ENCODE results near the gene ACACB.

Gene ACACB

GRCh38 chr12:109120557-109120956 is 4.2 kb downstream of the ACACB start:
- Histone ChIP-seq H3K27ac (ENCODE audit: low read length) (no peak overlapping the region), H3K36me3 (ENCODE audit: insufficient read depth, low read length) (no peaks in the 10 kb centered on the region), H3K4me1 (ENCODE audit: insufficient read depth, low read length) (peaks cover 19% of the 10 kb centered on the region), H2AFZ (ENCODE audit: low read depth, low read length) (no peak overlapping the region), H3K79me2 (ENCODE audit: insufficient read depth, low read length) (no peaks in the 10 kb centered on the region), H3K4me2 (ENCODE audit: insufficient read depth, low read length) (no peak overlapping the region), H4K20me1 (ENCODE audit: insufficient read depth, low read length) (no peaks in the 10 kb centered on the region), H3K4me3 (ENCODE audit: low read depth in 1 of 2, low read length in 2 of 2) (no peak overlapping the region), H3K9me3 (ENCODE audit: insufficient read depth, low read length, severe bottlenecking) (no peaks in the 10 kb centered on the region), H3K27me3 (ENCODE audit: insufficient read depth, low read length, poor library complexity) (no peaks in the 10 kb centered on the region), H3K9ac (ENCODE audit: low read depth, low read length) (no peak overlapping the region)
- no peak for TF ChIP-seq EZH2 (IDR thresholded peaks at IDR 0.05; ENCODE audit: borderline replicate concordance, low read depth, low read length, severe bottlenecking)
- TF ChIP-seq CTCF (IDR thresholded peaks at IDR 0.05; ENCODE audit: borderline replicate concordance, extremely low read depth, low read length, poor library complexity, severe bottlenecking), result no peak
- ATAC-seq (ENCODE audit: insufficient read depth, low read depth), result no peak
- DNase-seq, result no peak

- Histone ChIP-seq H3K4me2 (ENCODE audit: insufficient read depth, low read length) (no peak overlapping the region), H3K27ac (ENCODE audit: low read length) (no peak overlapping the region), H3K27me3 (ENCODE audit: insufficient read depth, low read length, poor library complexity) (no peaks in the 10 kb centered on the region), H4K20me1 (ENCODE audit: insufficient read depth, low read length) (no peaks in the 10 kb centered on the region), H2AFZ (ENCODE audit: low read depth, low read length) (no peak overlapping the region), H3K4me3 (ENCODE audit: low read depth in 1 of 2, low read length in 2 of 2) (no peak overlapping the region), H3K9ac (ENCODE audit: low read depth, low read length) (no peak overlapping the region), H3K4me1 (ENCODE audit: insufficient read depth, low read length) (peaks cover 10% of the 10 kb centered on the region), H3K79me2 (ENCODE audit: insufficient read depth, low read length) (no peaks in the 10 kb centered on the region), H3K36me3 (ENCODE audit: insufficient read depth, low read length) (no peaks in the 10 kb centered on the region), H3K9me3 (ENCODE audit: insufficient read depth, low read length, severe bottlenecking) (no peaks in the 10 kb centered on the region)
- no peak for ATAC-seq (ENCODE audit: insufficient read depth, low read depth)
- DNase-seq, result no peak
- TF ChIP-seq EZH2 (IDR thresholded peaks at IDR 0.05; ENCODE audit: borderline replicate concordance, low read depth, low read length, severe bottlenecking) (no peak), CTCF (IDR thresholded peaks at IDR 0.05; ENCODE audit: borderline replicate concordance, extremely low read depth, low read length, poor library complexity, severe bottlenecking) (no peak)
Observed at GRCh38 chr12:109121346-109121880, 5.0 kb downstream of the ACACB start.

- no peaks in the 10 kb centered on the region for H3K27me3 ChIP-seq (ENCODE audit: insufficient read depth, low read length, poor library complexity)
- DNase-seq (no peak), ATAC-seq (ENCODE audit: insufficient read depth, low read depth) (no peak)
- H3K4me2 ChIP-seq (ENCODE audit: insufficient read depth, low read length), result no peak overlapping the region
- H3K9me3 ChIP-seq (ENCODE audit: insufficient read depth, low read length, severe bottlenecking), result no peaks in the 10 kb centered on the region
- TF ChIP-seq CTCF (IDR thresholded peaks at IDR 0.05; ENCODE audit: borderline replicate concordance, extremely low read depth, low read length, poor library complexity, severe bottlenecking) (no peak), EZH2 (IDR thresholded peaks at IDR 0.05; ENCODE audit: borderline replicate concordance, low read depth, low read length, severe bottlenecking) (no peak)
- no peak overlapping the region for H2AFZ ChIP-seq (ENCODE audit: low read depth, low read length)
- H3K4me1 ChIP-seq (ENCODE audit: insufficient read depth, low read length), result no peaks in the 10 kb centered on the region
- no peaks in the 10 kb centered on the region for H3K79me2 ChIP-seq (ENCODE audit: insufficient read depth, low read length)
- H3K27ac ChIP-seq (ENCODE audit: low read length), result no peak overlapping the region
- no peak overlapping the region for H3K4me3 ChIP-seq (ENCODE audit: low read depth in 1 of 2, low read length in 2 of 2)
- H3K9ac ChIP-seq (ENCODE audit: low read depth, low read length), result no peak overlapping the region
- H3K36me3 ChIP-seq (ENCODE audit: insufficient read depth, low read length), result no peaks in the 10 kb centered on the region
- H4K20me1 ChIP-seq (ENCODE audit: insufficient read depth, low read length), result no peaks in the 10 kb centered on the region
Observed at GRCh38 chr12:109124878-109125648, 8.7 kb downstream of the ACACB start.

Data from DND-41 (cell line).